ENCODE measurements around the gene SH3RF3.
A peak's percentile ranks its signal among the peaks of the same experiment; 100 is the strongest.

SH3RF3 gene

GRCh38 chr2:109269706-109270504, 140.9 kb downstream of the SH3RF3 start:
- peaks cover 2% of the 10 kb centered on the region for H3K79me1 ChIP-seq (ENCODE audit: low read length)
- H4K91ac ChIP-seq (ENCODE audit: low read depth, low read length): no peak overlapping the region
- no peaks in the 10 kb centered on the region for H3K79me2 ChIP-seq (ENCODE audit: control insufficient read depth, insufficient read depth, low read length, poor library complexity)
- no peak overlapping the region for H3K14ac ChIP-seq (ENCODE audit: low read length)
- H3K4me2 ChIP-seq (ENCODE audit: low read length): no peak overlapping the region
- H2AK5ac ChIP-seq (ENCODE audit: low read length): no peak overlapping the region
- no peak overlapping the region for H4K12ac ChIP-seq (ENCODE audit: low read depth, low read length)
- H2BK5ac ChIP-seq (ENCODE audit: low read depth, low read length, poor library complexity): no peak overlapping the region
- H3K27me3 ChIP-seq (ENCODE audit: insufficient read depth, low read length): no peaks in the 10 kb centered on the region
- no peak overlapping the region for H2BK120ac ChIP-seq (ENCODE audit: insufficient read depth, low read length, poor library complexity)
- no peak overlapping the region for H3K4ac ChIP-seq (ENCODE audit: low read depth, low read length)
- no peak overlapping the region for H4K8ac ChIP-seq (ENCODE audit: low read depth, low read length)
- H3K36me3 ChIP-seq (ENCODE audit: control insufficient read depth in 1 of 2, insufficient read depth in 2 of 2, low read length in 2 of 2): no peaks in the 10 kb centered on the region
- no CpG with 5 or more reads among the region's 11 CpGs for WGBS (ENCODE audit: extremely low coverage, insufficient coverage, insufficient read length)
- no peak overlapping the region for H2BK12ac ChIP-seq (ENCODE audit: low read length)
- DNase-seq: peak; percentile 79 to 82
- H3K23ac ChIP-seq (ENCODE audit: low read length): no peak overlapping the region
- peak overlapping the region; percentile 13 for H3K9ac ChIP-seq (ENCODE audit: low read length)
- peaks cover 0 to 8% of the 10 kb centered on the region in 2 experiments for H3K4me1 ChIP-seq (ENCODE audit: control insufficient read depth in 1 of 2, insufficient read depth in 2 of 2, low read length in 2 of 2)
- no peak overlapping the region for H3K27ac ChIP-seq (ENCODE audit: low read depth, low read length)
- H3K4me3 ChIP-seq (ENCODE audit: low read depth, low read length): no peak overlapping the region
- H2AFZ ChIP-seq (ENCODE audit: insufficient read depth, low read length, poor library complexity): no peak overlapping the region
- no peak overlapping the region for H3K18ac ChIP-seq (ENCODE audit: low read length)
- peaks cover 5% of the 10 kb centered on the region for H3K9me3 ChIP-seq (ENCODE audit: insufficient read depth, low read depth, low read length)

- no peaks in the 10 kb centered on the region for H3K79me2 ChIP-seq (ENCODE audit: control insufficient read depth, insufficient read depth, low read length, poor library complexity)
- DNase-seq: no peak
- H3K4ac ChIP-seq (ENCODE audit: low read depth, low read length): no peak overlapping the region
- H3K14ac ChIP-seq (ENCODE audit: low read length): no peak overlapping the region
- no peak overlapping the region for H3K23ac ChIP-seq (ENCODE audit: low read length)
- H3K27me3 ChIP-seq (ENCODE audit: insufficient read depth, low read length): no peaks in the 10 kb centered on the region
- peaks cover 5% of the 10 kb centered on the region for H3K9me3 ChIP-seq (ENCODE audit: insufficient read depth, low read depth, low read length)
- no peak overlapping the region for H3K9ac ChIP-seq (ENCODE audit: low read length)
- H3K79me1 ChIP-seq (ENCODE audit: low read length): peaks cover 2% of the 10 kb centered on the region
- no CpG with 5 or more reads among the region's 16 CpGs for WGBS (ENCODE audit: extremely low coverage, insufficient coverage, insufficient read length)
- H2AFZ ChIP-seq (ENCODE audit: insufficient read depth, low read length, poor library complexity): no peak overlapping the region
- H4K91ac ChIP-seq (ENCODE audit: low read depth, low read length): no peak overlapping the region
- no peak overlapping the region for H2BK12ac ChIP-seq (ENCODE audit: low read length)
- no peak overlapping the region for H2BK5ac ChIP-seq (ENCODE audit: low read depth, low read length, poor library complexity)
- H2AK5ac ChIP-seq (ENCODE audit: low read length): no peak overlapping the region
- H3K18ac ChIP-seq (ENCODE audit: low read length): no peak overlapping the region
- H4K8ac ChIP-seq (ENCODE audit: low read depth, low read length): no peak overlapping the region
- H3K4me1 ChIP-seq (ENCODE audit: control insufficient read depth in 1 of 2, insufficient read depth in 2 of 2, low read length in 2 of 2): peaks cover 0 to 8% of the 10 kb centered on the region in 2 experiments
- no peak overlapping the region for H3K4me2 ChIP-seq (ENCODE audit: low read length)
- H3K36me3 ChIP-seq (ENCODE audit: control insufficient read depth in 1 of 2, insufficient read depth in 2 of 2, low read length in 2 of 2): no peaks in the 10 kb centered on the region
- H4K12ac ChIP-seq (ENCODE audit: low read depth, low read length): no peak overlapping the region
- no peak overlapping the region for H3K27ac ChIP-seq (ENCODE audit: low read depth, low read length)
- H2BK120ac ChIP-seq (ENCODE audit: insufficient read depth, low read length, poor library complexity): no peak overlapping the region
- H3K4me3 ChIP-seq (ENCODE audit: low read depth, low read length): no peak overlapping the region
Measured at GRCh38 chr2:109270505-109271312, 141.7 kb downstream of the SH3RF3 start.

GRCh38 chr2:109271920-109272319, 142.9 kb downstream of the SH3RF3 start:
- Histone ChIP-seq H4K91ac (ENCODE audit: low read depth, low read length) (no peak overlapping the region), H3K9me3 (ENCODE audit: insufficient read depth, low read depth, low read length) (peaks cover 2% of the 10 kb centered on the region), H3K9ac (ENCODE audit: low read length) (no peak overlapping the region), H2BK5ac (ENCODE audit: low read depth, low read length, poor library complexity) (no peak overlapping the region), H3K27me3 (ENCODE audit: insufficient read depth, low read length) (no peaks in the 10 kb centered on the region), H3K4me2 (ENCODE audit: low read length) (no peak overlapping the region), H3K79me1 (ENCODE audit: low read length) (peaks cover 2% of the 10 kb centered on the region), H3K4me3 (ENCODE audit: low read depth, low read length) (no peak overlapping the region), H3K18ac (ENCODE audit: low read length) (no peak overlapping the region), H2AFZ (ENCODE audit: insufficient read depth, low read length, poor library complexity) (no peak overlapping the region), H3K27ac (ENCODE audit: low read depth, low read length) (no peak overlapping the region), H2BK120ac (ENCODE audit: insufficient read depth, low read length, poor library complexity) (no peak overlapping the region), H2BK12ac (ENCODE audit: low read length) (no peak overlapping the region), H3K79me2 (ENCODE audit: control insufficient read depth, insufficient read depth, low read length, poor library complexity) (no peaks in the 10 kb centered on the region), H3K14ac (ENCODE audit: low read length) (no peak overlapping the region), H3K4me1 (ENCODE audit: control insufficient read depth in 1 of 2, insufficient read depth in 2 of 2, low read length in 2 of 2) (peaks cover 0 to 2% of the 10 kb centered on the region in 2 experiments), H4K12ac (ENCODE audit: low read depth, low read length) (no peak overlapping the region), H3K4ac (ENCODE audit: low read depth, low read length) (no peak overlapping the region), H3K23ac (ENCODE audit: low read length) (no peak overlapping the region), H4K8ac (ENCODE audit: low read depth, low read length) (no peak overlapping the region), H3K36me3 (ENCODE audit: control insufficient read depth in 1 of 2, insufficient read depth in 2 of 2, low read length in 2 of 2) (no peaks in the 10 kb centered on the region), H2AK5ac (ENCODE audit: low read length) (no peak overlapping the region)
- WGBS (ENCODE audit: extremely low coverage, insufficient coverage, insufficient read length): no CpG with 5 or more reads among the region's 3 CpGs
- no peak for DNase-seq

GRCh38 chr2:109272461-109272860, 143.5 kb downstream of the SH3RF3 start:
- Histone ChIP-seq H4K91ac (ENCODE audit: low read depth, low read length) (no peak overlapping the region), H2AK5ac (ENCODE audit: low read length) (no peak overlapping the region), H3K79me1 (ENCODE audit: low read length) (peaks cover 1% of the 10 kb centered on the region), H3K18ac (ENCODE audit: low read length) (no peak overlapping the region), H3K79me2 (ENCODE audit: control insufficient read depth, insufficient read depth, low read length, poor library complexity) (no peaks in the 10 kb centered on the region), H3K27me3 (ENCODE audit: insufficient read depth, low read length) (no peaks in the 10 kb centered on the region), H3K4me2 (ENCODE audit: low read length) (no peak overlapping the region), H3K9me3 (ENCODE audit: insufficient read depth, low read depth, low read length) (peaks cover 2% of the 10 kb centered on the region), H3K4ac (ENCODE audit: low read depth, low read length) (no peak overlapping the region), H2BK120ac (ENCODE audit: insufficient read depth, low read length, poor library complexity) (no peak overlapping the region), H2AFZ (ENCODE audit: insufficient read depth, low read length, poor library complexity) (no peak overlapping the region), H3K27ac (ENCODE audit: low read depth, low read length) (no peak overlapping the region), H3K36me3 (ENCODE audit: control insufficient read depth in 1 of 2, insufficient read depth in 2 of 2, low read length in 2 of 2) (no peaks in the 10 kb centered on the region), H3K14ac (ENCODE audit: low read length) (no peak overlapping the region), H2BK12ac (ENCODE audit: low read length) (no peak overlapping the region), H4K8ac (ENCODE audit: low read depth, low read length) (no peak overlapping the region), H4K12ac (ENCODE audit: low read depth, low read length) (no peak overlapping the region), H3K9ac (ENCODE audit: low read length) (no peak overlapping the region), H3K4me3 (ENCODE audit: low read depth, low read length) (no peak overlapping the region), H3K4me1 (ENCODE audit: control insufficient read depth in 1 of 2, insufficient read depth in 2 of 2, low read length in 2 of 2) (peaks cover 0 to 2% of the 10 kb centered on the region in 2 experiments), H2BK5ac (ENCODE audit: low read depth, low read length, poor library complexity) (no peak overlapping the region), H3K23ac (ENCODE audit: low read length) (no peak overlapping the region)
- DNase-seq: no peak
- no CpG with 5 or more reads among the region's 15 CpGs for WGBS (ENCODE audit: extremely low coverage, insufficient coverage, insufficient read length)

All from trophoblast cell (in vitro differentiated cells and primary cell).